Prostate gland (tissue), 2 donors: ENCODE measurements around the gene EHD1.

Source experiments
- POLR2AphosphoS5 ChIP-seq: sonication (generic); formaldehyde crosslinking; IDR thresholded peaks from one replicate; pipeline ENCODE4 v1.6.1; 2017; ENCODE audit warnings: antibody characterized with exemption
- TF ChIP-seq, protein P1 (sequence below), 4 experiments: fragments of 200-600 bp in 2 of 4; fragments of 450-650 bp in 2 of 4; sonication (generic) in 2 of 4; IDR thresholded peaks; 1 replicate in 3 of 4; 2 replicates in 1 of 4; pipeline ENCODE4 v1.5.1; 2016 to 2019; ENCODE audit warnings: antibody characterized with exemption in 4 of 4, mild to moderate bottlenecking in 2 of 4, moderate library complexity in 2 of 4

DNA sequence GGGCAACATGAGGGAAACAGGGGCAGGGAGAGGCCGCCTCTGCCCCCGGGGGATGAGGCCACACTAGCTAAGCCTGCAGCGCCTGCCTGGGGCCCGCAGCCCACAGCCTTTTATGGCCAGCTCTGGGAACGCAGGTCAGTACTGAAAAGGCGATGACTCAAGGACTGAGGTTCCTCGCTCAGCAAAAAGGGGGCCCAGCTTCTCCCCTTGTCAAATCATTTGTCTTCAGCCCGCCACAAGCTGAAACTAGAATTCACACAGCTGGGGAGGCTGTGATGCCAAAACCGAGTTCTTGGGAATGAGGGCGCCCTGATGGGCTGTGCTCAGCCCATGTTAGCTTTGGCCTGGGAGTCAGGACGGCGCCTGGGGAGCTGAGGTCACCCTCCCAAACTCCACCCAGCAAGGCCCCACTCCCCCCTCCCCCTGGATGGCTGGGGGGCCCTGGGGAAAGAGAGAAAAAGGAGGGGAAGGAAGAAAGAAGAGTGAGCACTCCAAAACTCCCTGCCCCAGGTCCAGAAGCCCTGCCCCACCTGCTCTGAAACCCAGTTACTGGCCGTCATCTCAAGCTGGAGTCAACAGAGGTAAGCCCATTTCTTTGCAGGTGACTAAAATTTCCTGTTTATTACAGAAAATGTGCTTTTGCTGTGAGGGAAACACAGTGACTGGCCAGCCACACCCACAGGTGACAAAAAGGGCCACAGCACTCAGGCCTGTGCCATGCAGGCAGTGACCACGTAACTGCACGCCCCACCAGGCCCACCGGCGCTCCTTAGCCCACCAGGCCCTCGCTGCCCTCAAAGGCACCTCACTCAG lies 13.7 kb downstream of the EHD1 start:
- TF ChIP-seq, protein P1, sequence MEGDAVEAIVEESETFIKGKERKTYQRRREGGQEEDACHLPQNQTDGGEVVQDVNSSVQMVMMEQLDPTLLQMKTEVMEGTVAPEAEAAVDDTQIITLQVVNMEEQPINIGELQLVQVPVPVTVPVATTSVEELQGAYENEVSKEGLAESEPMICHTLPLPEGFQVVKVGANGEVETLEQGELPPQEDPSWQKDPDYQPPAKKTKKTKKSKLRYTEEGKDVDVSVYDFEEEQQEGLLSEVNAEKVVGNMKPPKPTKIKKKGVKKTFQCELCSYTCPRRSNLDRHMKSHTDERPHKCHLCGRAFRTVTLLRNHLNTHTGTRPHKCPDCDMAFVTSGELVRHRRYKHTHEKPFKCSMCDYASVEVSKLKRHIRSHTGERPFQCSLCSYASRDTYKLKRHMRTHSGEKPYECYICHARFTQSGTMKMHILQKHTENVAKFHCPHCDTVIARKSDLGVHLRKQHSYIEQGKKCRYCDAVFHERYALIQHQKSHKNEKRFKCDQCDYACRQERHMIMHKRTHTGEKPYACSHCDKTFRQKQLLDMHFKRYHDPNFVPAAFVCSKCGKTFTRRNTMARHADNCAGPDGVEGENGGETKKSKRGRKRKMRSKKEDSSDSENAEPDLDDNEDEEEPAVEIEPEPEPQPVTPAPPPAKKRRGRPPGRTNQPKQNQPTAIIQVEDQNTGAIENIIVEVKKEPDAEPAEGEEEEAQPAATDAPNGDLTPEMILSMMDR (IDR thresholded peaks at IDR 0.05), result no peak
- TF ChIP-seq POLR2AphosphoS5, result peak; percentile 39
